ENCODE results near the gene OGA.

The OGA gene

GRCh38 chr10:101851411-101852116 lies 33.3 kb upstream of the OGA start:
- DNase-seq (ENCODE audit: low read depth): no peak
- TF ChIP-seq CTCF (conservative IDR thresholded peaks at IDR 0.05; ENCODE audit: low read depth, low read length): no peak
- no peak overlapping the region for H3K4me3 ChIP-seq (ENCODE audit: low read depth, low read length)

GRCh38 chr10:101850749-101851148 lies 32.5 kb upstream of the OGA start:
- no peak overlapping the region for H3K4me3 ChIP-seq (ENCODE audit: low read depth, low read length)
- TF ChIP-seq CTCF (conservative IDR thresholded peaks at IDR 0.05; ENCODE audit: low read depth, low read length): no peak
- DNase-seq (ENCODE audit: low read depth): no peak

- peak; percentile 54 for DNase-seq (ENCODE audit: low read depth)
- no peak for TF ChIP-seq CTCF (conservative IDR thresholded peaks at IDR 0.05; ENCODE audit: low read depth, low read length)
- H3K4me3 ChIP-seq (ENCODE audit: low read depth, low read length): no peak overlapping the region
These were observed 30.7 kb upstream of the OGA start for GRCh38 chr10:101848894-101849351.

GRCh38 chr10:101848408-101848807 lies 30.2 kb upstream of the OGA start:
- DNase-seq (ENCODE audit: low read depth): peak; percentile 28
- H3K4me3 ChIP-seq (ENCODE audit: low read depth, low read length): no peak overlapping the region
- no peak for TF ChIP-seq CTCF (conservative IDR thresholded peaks at IDR 0.05; ENCODE audit: low read depth, low read length)

GRCh38 chr10:101845893-101846292 lies 27.6 kb upstream of the OGA start:
- H3K4me3 ChIP-seq (ENCODE audit: low read depth, low read length): no peak overlapping the region
- DNase-seq (ENCODE audit: low read depth): no peak
- no peak for TF ChIP-seq CTCF (conservative IDR thresholded peaks at IDR 0.05; ENCODE audit: low read depth, low read length)

- H3K4me3 ChIP-seq (ENCODE audit: low read depth, low read length): peak within 1 kb of the TSS; percentile 40
- peak; percentile 57 for TF ChIP-seq CTCF (conservative IDR thresholded peaks at IDR 0.05; ENCODE audit: low read depth, low read length)
- no peak for DNase-seq (ENCODE audit: low read depth)
These were observed 25.1 kb upstream of the OGA start, which contains the start of gene KCNIP2 for GRCh38 chr10:101843032-101844021. Gene KCNIP2, minus strand, starts transcription at chr10:101843800. Its CDS starts 232 bp downstream, at chr10:101843568.

Data from choroid plexus epithelial cell (primary cell).